Measurements from ENCODE around the gene NBPF9.
"Not testable (repeated sequence)": the region's sequence is repeated elsewhere in the genome, so short reads cannot be mapped to it uniquely, and the experiment has no call there.

Gene NBPF9

DNA sequence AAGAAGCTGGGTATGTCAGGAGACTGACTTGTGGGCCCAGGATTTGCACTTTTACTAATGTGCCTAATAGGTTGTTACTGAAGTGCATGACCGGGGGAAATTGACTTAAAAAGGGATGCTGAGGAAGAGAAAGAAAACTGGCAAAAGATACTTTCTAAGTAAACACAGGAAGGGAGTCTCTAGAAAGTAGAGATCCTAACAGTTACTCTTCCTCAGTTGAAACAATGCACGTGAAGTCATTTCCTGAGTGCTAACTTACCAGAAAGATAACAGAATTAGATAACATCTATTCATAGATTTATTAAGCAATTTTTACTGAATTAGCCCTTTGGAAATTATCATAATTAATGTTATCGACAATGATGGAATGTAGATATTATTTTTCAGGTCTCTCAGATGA, 9.5 kb upstream of the NBPF9 start:
- H3K4me2 ChIP-seq (ENCODE audit: low read length); H3K27ac ChIP-seq (ENCODE audit: low read depth, low read length); H3K9me2 ChIP-seq (replicated peaks; ENCODE audit: control insufficient read depth, low read length); H3K9me3 ChIP-seq (ENCODE audit: control insufficient read depth, insufficient read depth, low read length); H3K36me3 ChIP-seq (ENCODE audit: control insufficient read depth, low read length); H4K20me1 ChIP-seq (ENCODE audit: control insufficient read depth, insufficient read depth, low read depth, low read length); H3K4me1 ChIP-seq (ENCODE audit: control insufficient read depth, low read length); H3K79me2 ChIP-seq (ENCODE audit: control insufficient read depth, low read length); H3F3A ChIP-seq (ENCODE audit: control insufficient read depth, insufficient read depth); H3K4me3 ChIP-seq (ENCODE audit: low read length); H3K27me3 ChIP-seq (ENCODE audit: control insufficient read depth, low read length): not testable (repeated sequence)

DNA sequence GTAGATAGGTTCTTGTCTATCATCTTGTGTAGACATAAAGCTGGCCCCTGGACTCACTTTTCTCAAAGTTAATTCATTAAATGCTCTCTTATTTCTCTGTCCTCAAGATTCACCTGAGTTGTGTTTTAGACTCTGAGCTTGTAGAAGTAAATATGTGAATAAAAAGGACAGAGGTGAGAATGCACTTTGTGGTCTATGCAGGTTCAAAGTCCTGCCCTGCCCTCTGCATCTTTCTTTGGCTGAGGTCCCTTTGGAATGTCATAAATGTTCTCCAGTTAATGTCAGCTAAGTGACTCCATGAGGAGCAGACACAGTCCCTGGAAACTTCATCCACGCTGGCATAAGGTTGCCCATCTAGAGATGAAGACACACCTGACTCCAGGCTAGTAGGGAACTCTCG, 7.0 kb upstream of the NBPF9 start:
- H3K79me2 ChIP-seq (ENCODE audit: control insufficient read depth, low read length); H3K27me3 ChIP-seq (ENCODE audit: control insufficient read depth, low read length); H3K4me2 ChIP-seq (ENCODE audit: low read length); H3K4me3 ChIP-seq (ENCODE audit: low read length); H3K9me2 ChIP-seq (replicated peaks; ENCODE audit: control insufficient read depth, low read length); H3K36me3 ChIP-seq (ENCODE audit: control insufficient read depth, low read length); H4K20me1 ChIP-seq (ENCODE audit: control insufficient read depth, insufficient read depth, low read depth, low read length); H3F3A ChIP-seq (ENCODE audit: control insufficient read depth, insufficient read depth); H3K9me3 ChIP-seq (ENCODE audit: control insufficient read depth, insufficient read depth, low read length); H3K4me1 ChIP-seq (ENCODE audit: control insufficient read depth, low read length); H3K27ac ChIP-seq (ENCODE audit: low read depth, low read length): not testable (repeated sequence)

DNA sequence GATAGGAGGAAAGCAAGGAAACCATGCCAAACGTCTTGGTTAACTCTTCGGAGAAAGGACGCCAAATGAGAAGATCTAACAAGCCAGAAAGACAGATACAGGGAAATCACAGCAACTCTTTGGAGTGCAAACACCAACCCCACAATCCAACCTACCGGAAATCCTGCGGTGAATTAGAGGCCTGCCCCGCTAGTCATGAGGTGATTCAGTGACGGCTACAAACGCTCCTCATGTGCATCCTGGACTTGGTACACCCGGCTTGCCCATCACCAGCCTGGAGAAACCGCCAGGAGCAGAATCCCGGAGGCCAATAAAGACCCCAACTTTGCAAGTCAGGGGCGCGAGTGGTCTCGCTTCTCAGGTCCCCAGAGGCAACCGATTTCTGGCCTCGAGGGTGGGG, 777 bp downstream of the NBPF9 start:
- not testable (repeated sequence) for H3K36me3 ChIP-seq (ENCODE audit: control insufficient read depth, low read length); H3K27me3 ChIP-seq (ENCODE audit: control insufficient read depth, low read length); H3K27ac ChIP-seq (ENCODE audit: low read depth, low read length); H3F3A ChIP-seq (ENCODE audit: control insufficient read depth, insufficient read depth); H3K9me2 ChIP-seq (replicated peaks; ENCODE audit: control insufficient read depth, low read length); H3K4me1 ChIP-seq (ENCODE audit: control insufficient read depth, low read length); H3K9me3 ChIP-seq (ENCODE audit: control insufficient read depth, insufficient read depth, low read length); H3K79me2 ChIP-seq (ENCODE audit: control insufficient read depth, low read length); H4K20me1 ChIP-seq (ENCODE audit: control insufficient read depth, insufficient read depth, low read depth, low read length)
- Histone ChIP-seq H3K4me2 (ENCODE audit: low read length) (peak overlapping the region; percentile 33; the same call in 1 of the 2 replicates), H3K4me3 (ENCODE audit: low read length) (peak overlapping the region; percentile 58)

DNA sequence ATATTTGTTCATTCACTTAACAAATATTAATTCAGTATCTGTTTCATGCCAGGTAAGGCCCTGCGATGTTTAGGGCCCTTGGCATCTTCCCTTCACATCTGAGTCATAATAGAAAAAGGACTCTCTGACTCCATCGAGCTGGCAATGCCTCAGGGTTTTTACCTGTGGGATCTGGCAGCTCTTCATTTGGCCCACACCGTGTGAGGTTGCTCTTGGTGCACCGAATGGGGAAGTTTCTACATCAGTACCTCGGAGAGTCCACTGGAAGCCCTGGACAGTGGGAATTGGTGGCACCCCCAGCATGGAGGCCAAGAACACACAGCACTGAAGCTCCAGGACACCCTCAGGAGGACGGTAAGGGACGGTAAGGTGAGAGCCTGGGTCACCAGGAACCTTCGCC, 5.1 kb downstream of the NBPF9 start:
- H3K79me2 ChIP-seq (ENCODE audit: control insufficient read depth, low read length); H3F3A ChIP-seq (ENCODE audit: control insufficient read depth, insufficient read depth): not testable (repeated sequence)

DNA sequence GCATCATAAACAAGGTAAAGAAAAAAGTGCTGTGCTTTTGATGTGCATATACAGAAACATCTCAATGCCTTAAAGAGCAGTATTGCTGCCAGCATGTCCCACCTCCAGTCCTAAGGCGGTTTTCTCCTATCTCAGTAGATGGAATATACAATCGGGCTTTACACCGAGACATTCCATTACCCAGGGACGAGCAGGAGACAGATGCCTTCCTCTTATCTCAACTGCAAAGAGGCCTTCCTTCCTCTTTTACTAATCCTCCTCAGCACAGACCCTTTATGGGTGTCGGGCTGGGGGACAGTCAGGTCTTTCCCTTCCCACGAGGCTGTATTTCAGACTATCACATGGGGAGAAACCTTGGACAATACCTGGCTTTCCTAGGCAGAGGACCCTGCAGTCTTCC, 10.2 kb downstream of the NBPF9 start:
- not testable (repeated sequence) for H3K4me3 ChIP-seq (ENCODE audit: low read length); H3K4me2 ChIP-seq (ENCODE audit: low read length); H3K27me3 ChIP-seq (ENCODE audit: control insufficient read depth, low read length); H4K20me1 ChIP-seq (ENCODE audit: control insufficient read depth, insufficient read depth, low read depth, low read length); H3K9me3 ChIP-seq (ENCODE audit: control insufficient read depth, insufficient read depth, low read length); H3K36me3 ChIP-seq (ENCODE audit: control insufficient read depth, low read length); H3K4me1 ChIP-seq (ENCODE audit: control insufficient read depth, low read length); H3K79me2 ChIP-seq (ENCODE audit: control insufficient read depth, low read length); H3K9me2 ChIP-seq (replicated peaks; ENCODE audit: control insufficient read depth, low read length); H3F3A ChIP-seq (ENCODE audit: control insufficient read depth, insufficient read depth); H3K27ac ChIP-seq (ENCODE audit: low read depth, low read length)

More for the DNA sequence above, 5.1 kb downstream of the NBPF9 start:
- not testable (repeated sequence) for H3K27ac ChIP-seq (ENCODE audit: low read depth, low read length); H3K4me1 ChIP-seq (ENCODE audit: control insufficient read depth, low read length); H3K27me3 ChIP-seq (ENCODE audit: control insufficient read depth, low read length); H3K4me2 ChIP-seq (ENCODE audit: low read length); H3K9me2 ChIP-seq (replicated peaks; ENCODE audit: control insufficient read depth, low read length); H4K20me1 ChIP-seq (ENCODE audit: control insufficient read depth, insufficient read depth, low read depth, low read length); H3K9me3 ChIP-seq (ENCODE audit: control insufficient read depth, insufficient read depth, low read length); H3K4me3 ChIP-seq (ENCODE audit: low read length); H3K36me3 ChIP-seq (ENCODE audit: control insufficient read depth, low read length)

DNA sequence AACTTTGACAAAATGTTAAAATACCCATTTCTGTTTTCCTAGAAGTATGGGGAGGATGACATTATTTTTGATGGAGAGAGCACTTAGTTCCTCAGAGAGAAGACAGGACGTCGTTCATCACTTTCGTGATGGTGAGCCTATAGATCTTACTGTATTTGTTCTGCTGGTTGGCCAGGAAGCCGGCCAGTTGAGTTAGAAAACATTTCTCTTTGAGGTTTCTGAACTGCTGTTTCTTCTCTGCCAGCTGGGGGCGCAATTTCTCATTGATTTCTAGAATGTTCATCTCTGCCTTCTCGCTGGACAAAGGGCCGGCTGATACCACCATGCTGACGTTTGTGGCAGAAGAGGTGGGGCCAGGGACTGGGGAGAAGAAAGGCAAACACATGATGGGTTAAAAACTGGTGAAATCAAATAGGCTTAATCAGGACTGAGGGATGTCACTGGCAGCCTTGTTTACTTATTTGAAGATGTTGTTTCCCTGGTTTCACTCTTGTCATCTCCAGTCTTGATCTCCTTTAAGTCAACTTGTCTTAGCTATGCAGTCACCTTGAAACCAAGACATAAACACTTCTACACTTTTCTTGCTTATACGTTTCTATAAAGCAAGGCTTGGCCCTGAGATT, 27.7 kb downstream of the NBPF9 start:
- not testable (repeated sequence) for H3K27me3 ChIP-seq (ENCODE audit: control insufficient read depth, low read length); H3K36me3 ChIP-seq (ENCODE audit: control insufficient read depth, low read length); H3K9me2 ChIP-seq (replicated peaks; ENCODE audit: control insufficient read depth, low read length); H3K27ac ChIP-seq (ENCODE audit: low read depth, low read length); H3F3A ChIP-seq (ENCODE audit: control insufficient read depth, insufficient read depth); H4K20me1 ChIP-seq (ENCODE audit: control insufficient read depth, insufficient read depth, low read depth, low read length); H3K4me3 ChIP-seq (ENCODE audit: low read length); H3K4me1 ChIP-seq (ENCODE audit: control insufficient read depth, low read length); H3K79me2 ChIP-seq (ENCODE audit: control insufficient read depth, low read length); H3K9me3 ChIP-seq (ENCODE audit: control insufficient read depth, insufficient read depth, low read length); H3K4me2 ChIP-seq (ENCODE audit: low read length)

DNA sequence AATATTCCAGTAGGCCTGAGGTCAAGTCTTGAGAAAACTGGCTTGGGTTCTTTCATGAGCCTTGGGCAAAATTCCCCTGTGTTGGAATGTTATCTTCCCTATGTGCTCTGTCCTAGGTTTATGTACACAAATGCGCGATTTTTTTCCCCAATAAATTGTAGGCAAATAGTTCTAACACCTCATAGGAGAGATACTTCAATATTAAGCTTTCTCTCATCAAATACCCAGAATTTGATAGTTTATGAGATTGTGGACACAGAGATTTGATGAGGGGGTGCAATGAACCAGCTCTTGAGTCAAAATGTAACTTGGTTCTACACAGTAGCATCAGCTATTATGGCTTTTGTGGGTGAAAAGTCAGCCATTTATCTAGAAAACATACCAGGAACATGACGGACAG, 38.7 kb downstream of the NBPF9 start:
- H3K9me3 ChIP-seq (ENCODE audit: control insufficient read depth, insufficient read depth, low read length); H3K4me1 ChIP-seq (ENCODE audit: control insufficient read depth, low read length); H3K27ac ChIP-seq (ENCODE audit: low read depth, low read length); H3K79me2 ChIP-seq (ENCODE audit: control insufficient read depth, low read length); H3K36me3 ChIP-seq (ENCODE audit: control insufficient read depth, low read length); H4K20me1 ChIP-seq (ENCODE audit: control insufficient read depth, insufficient read depth, low read depth, low read length); H3K27me3 ChIP-seq (ENCODE audit: control insufficient read depth, low read length); H3K4me3 ChIP-seq (ENCODE audit: low read length); H3K4me2 ChIP-seq (ENCODE audit: low read length); H3K9me2 ChIP-seq (replicated peaks; ENCODE audit: control insufficient read depth, low read length); H3F3A ChIP-seq (ENCODE audit: control insufficient read depth, insufficient read depth): not testable (repeated sequence)

DNA sequence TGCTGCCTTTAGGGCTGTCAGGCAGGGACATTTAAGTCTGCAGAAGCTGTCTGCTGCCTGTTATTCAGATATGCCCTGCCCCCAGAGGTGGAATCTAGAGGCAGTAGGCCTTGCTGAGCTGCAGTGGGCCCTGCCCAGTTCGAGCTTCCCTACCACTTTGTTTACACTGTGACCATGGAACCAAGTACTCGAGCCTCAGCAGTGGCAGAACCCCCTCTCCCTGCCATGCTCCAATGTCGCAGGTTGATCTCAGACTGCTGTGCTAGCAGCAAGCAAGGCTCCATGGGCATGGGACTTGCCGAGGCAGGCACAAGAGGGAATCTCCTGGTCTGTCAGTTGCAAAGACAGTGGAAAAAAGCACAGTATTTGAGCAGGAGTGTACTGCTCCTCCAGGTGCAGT, 60.3 kb downstream of the NBPF9 start:
- not testable (repeated sequence) for H3K36me3 ChIP-seq (ENCODE audit: control insufficient read depth, low read length); H4K20me1 ChIP-seq (ENCODE audit: control insufficient read depth, insufficient read depth, low read depth, low read length); H3K4me3 ChIP-seq (ENCODE audit: low read length); H3K9me2 ChIP-seq (replicated peaks; ENCODE audit: control insufficient read depth, low read length); H3K9me3 ChIP-seq (ENCODE audit: control insufficient read depth, insufficient read depth, low read length); H3K27ac ChIP-seq (ENCODE audit: low read depth, low read length); H3K4me1 ChIP-seq (ENCODE audit: control insufficient read depth, low read length); H3K4me2 ChIP-seq (ENCODE audit: low read length); H3K27me3 ChIP-seq (ENCODE audit: control insufficient read depth, low read length); H3F3A ChIP-seq (ENCODE audit: control insufficient read depth, insufficient read depth); H3K79me2 ChIP-seq (ENCODE audit: control insufficient read depth, low read length)
